K562 (cell line): ENCODE data around the gene GGACT. TPM values are rescaled to one million over a fixed set of nuclear protein-coding genes. Genes with fewer than 3 reads are reported as not detected.

ENCODE experiments used
- ATAC-seq: fragments of 200-7000 bp; cut with Tn5 transposase; 3 replicates; pipeline ENCODE4 v1.9.1; 2020; ENCODE audit warnings: moderate library complexity
- BruUV-seq: library from RNA; stranded (reverse); fragments of 400-500 nt; replicated peaks from 2 replicates; lab custom pipeline; 2021; lab: Mats Ljungman, UMichigan
- CTCF ChIA-PET: fragments of 300-600 bp; formaldehyde crosslinking; extraction: SDS; loops from one replicate; lab custom pipeline; 2021; ENCODE audit warnings: low intra/inter-chr PET ratio; lab: Yijun Ruan, JAX
- POLR2A ChIA-PET: fragments of 300-600, 350-650 bp; sonication (Branson Sonifier 250); formaldehyde crosslinking; extraction: SDS; loops from one replicate; lab custom pipeline; 2021; ENCODE audit warnings: antibody characterized with exemption, inconsistent platforms; lab: Yijun Ruan, JAX
- DNase-seq, 4 experiments: peaks; one replicate each; pipeline versions ENCODE4 v3.0.0 to v3.0.0-alpha.2; 2011 to 2018; ENCODE audit warnings: low spot score in 3 of 4, mixed read lengths in 3 of 4; ENCODE audit errors: extremely low read depth in 1 of 4
- FAIRE-seq: peaks from 2 replicates; lab custom pipeline; 2011; peaks lifted over from hg19 to GRCh38; lab: Jason Lieb, UNC
- H2AFZ ChIP-seq: 2 replicates; pipeline ENCODE4 v1.6.0; 2011; ENCODE audit warnings: low read depth, low read length, control low read depth, inconsistent platforms
- H3K27ac ChIP-seq: fragments of 200-600 bp; 3 replicates; pipeline ENCODE4 v1.8.0; 2011; ENCODE audit warnings: low read depth, mild to moderate bottlenecking, control low read depth, inconsistent platforms, low read length, moderate library complexity, mixed read lengths; ENCODE audit errors: extremely low read depth
- H3K27me3 ChIP-seq, 2 experiments: fragments of 300-600 bp in 1 of 2; 2 replicates in 1 of 2; 3 replicates in 1 of 2; pipeline versions ENCODE4 v1.6.0 to v1.8.0; 2011; ENCODE audit warnings: inconsistent platforms in 2 of 2, low read length in 2 of 2, mild to moderate bottlenecking in 1 of 2, mixed read lengths in 1 of 2, moderate library complexity in 1 of 2; ENCODE audit not compliant: control insufficient read depth in 2 of 2, insufficient read depth in 2 of 2
- H3K36me3 ChIP-seq: fragments of 300-600 bp; 3 replicates; pipeline ENCODE4 v1.8.0; 2011; ENCODE audit warnings: mild to moderate bottlenecking, low read length, inconsistent platforms; ENCODE audit not compliant: control insufficient read depth, insufficient read depth
- H3K4me1 ChIP-seq, 2 experiments: fragments of 200-600 bp in 1 of 2; replicated peaks in 1 of 2; 2 replicates in 1 of 2; 3 replicates in 1 of 2; pipeline versions ENCODE4 v1.5.1 to v1.8.0; 2011; ENCODE audit warnings: inconsistent platforms in 2 of 2, low read length in 2 of 2, mild to moderate bottlenecking in 1 of 2, mixed read lengths in 1 of 2, moderate library complexity in 1 of 2; ENCODE audit not compliant: control insufficient read depth in 2 of 2, insufficient read depth in 2 of 2
- H3K4me2 ChIP-seq: 2 replicates; pipeline ENCODE4 v1.6.1; 2011; ENCODE audit warnings: low read length, control low read depth, inconsistent platforms, mixed read lengths; ENCODE audit not compliant: insufficient read depth
- H3K4me3 ChIP-seq: fragments of 200-600 bp; sonication (generic), shearing (Covaris generic); 2 replicates; pipeline ENCODE4 v1.5.1; 2016; ENCODE audit warnings: control low read depth, inconsistent platforms
- H3K79me2 ChIP-seq: fragments of 200-600 bp; 3 replicates; pipeline ENCODE4 v1.8.0; 2011; ENCODE audit warnings: low read length, inconsistent platforms; ENCODE audit not compliant: control insufficient read depth, insufficient read depth
- H3K9ac ChIP-seq, 2 experiments: 2 replicates each; pipeline versions ENCODE4 v1.6.0 to v1.6.1; 2011; ENCODE audit warnings: low read depth in 2 of 2, low read length in 2 of 2, control low read depth in 1 of 2, inconsistent platforms in 1 of 2, mild to moderate bottlenecking in 1 of 2, mixed read lengths in 1 of 2; ENCODE audit not compliant: insufficient read depth in 1 of 2
- H3K9me1 ChIP-seq: one replicate; pipeline ENCODE4 v1.6.0; 2011; ENCODE audit warnings: inconsistent platforms, mild to moderate bottlenecking, low read length, moderate library complexity; ENCODE audit not compliant: control insufficient read depth, insufficient read depth
- H3K9me3 ChIP-seq: replicated peaks from 2 replicates; pipeline ENCODE4 v1.5.1; 2011; ENCODE audit warnings: low read depth, low read length, inconsistent platforms; ENCODE audit not compliant: control insufficient read depth, insufficient read depth
- H4K20me1 ChIP-seq: replicated peaks from 2 replicates; pipeline ENCODE4 v1.6.1; 2011; ENCODE audit warnings: low read length, inconsistent platforms, mixed read lengths; ENCODE audit not compliant: control insufficient read depth, insufficient read depth
- AFF4 ChIP-seq: sonication (generic); formaldehyde crosslinking; IDR thresholded peaks from 2 replicates; pipeline ENCODE4 v1.8.0; 2023; ENCODE audit warnings: mild to moderate bottlenecking, missing genetic modification reagents
- C11orf30 ChIP-seq: fragments of 450-650 bp; IDR thresholded peaks from 2 replicates; pipeline ENCODE4 v1.6.1; 2016; ENCODE audit warnings: low read depth, mild to moderate bottlenecking
- GABPA ChIP-seq: fragments of 200-800 bp; sonication (Bioruptor generic); conservative IDR thresholded peaks from 2 replicates; pipeline ENCODE4 v1.6.1; 2016; ENCODE audit warnings: low read depth, missing genetic modification characterization, missing compliant biosample characterization
- JUND ChIP-seq, 2 experiments: IDR thresholded peaks; 2 replicates in 1 of 2; 3 replicates in 1 of 2; pipeline ENCODE4 v1.6.1; 2011; ENCODE audit warnings: borderline replicate concordance in 2 of 2, low read depth in 2 of 2, low read length in 2 of 2, improper control_type of control experiment in 1 of 2, missing biosample characterization in 1 of 2, missing genetic modification characterization in 1 of 2, missing genetic modification reagents in 1 of 2
- MAFF ChIP-seq: IDR thresholded peaks from 2 replicates; pipeline ENCODE4 v1.6.1; 2012; ENCODE audit warnings: low read length, improper control_type of control experiment
- MAFG ChIP-seq: fragments of 450-650 bp; conservative IDR thresholded peaks from 2 replicates; pipeline ENCODE4 v1.6.1; 2016; ENCODE audit warnings: missing genetic modification characterization, missing compliant biosample characterization
- MAFK ChIP-seq: IDR thresholded peaks from 2 replicates; pipeline ENCODE4 v1.6.1; 2011; ENCODE audit warnings: low read length, improper control_type of control experiment
- ZNF316 ChIP-seq: fragments of 450-650 bp; IDR thresholded peaks from 2 replicates; pipeline ENCODE4 v1.6.1; 2016
- WGBS: fragments of 100-300 bp; shearing (Covaris generic); methylation state at CpG from one replicate; pipeline ENCODE4 v1.1.6; 2016; ENCODE audit warnings: low coverage, mixed read lengths; ENCODE audit not compliant: insufficient coverage; ENCODE audit errors: missing lambda C conversion rate; 5-methylcytosine and 5-hydroxymethylcytosine counted together
- in situ Hi-C: fragments of 300-500 bp; cut with MboI; formaldehyde crosslinking; loops from 4 replicates; pipeline ENCODE4 v1.15.0; 2018; ENCODE audit warnings: inconsistent platforms, mixed read lengths
- intact Hi-C: fragments of 100-400 bp; cut with micrococcal nuclease; formaldehyde crosslinking; loops from 2 replicates; pipeline ENCODE4 v1.14.2; 2022
- polyA plus RNA-seq, 8 experiments: library from polyadenylated mRNA; depleted of rRNA in 4 of 8; stranded (reverse) in 5 of 8; unstranded in 3 of 8; fragments of >200 nt; fragmentation: Nextera tagmentation in 2 of 8; fragmentation: Illumina TruSeq in 1 of 8; extraction: Ambion mirVana in 2 of 8; extraction: Trizol in 1 of 8; gene quantifications; 2 replicates each; pipeline versions ENCODE4 v1.2.1 to v1.2.3, GENCODE V29; 2011 to 2014; ENCODE audit warnings: inconsistent platforms in 1 of 8, missing spikeins in 1 of 8
- total RNA-seq, 7 experiments: library from RNA; depleted of rRNA in 6 of 7; stranded (reverse); fragments of >200 nt in 6 of 7; fragmentation: Illumina TruSeq in 2 of 7; extraction: Trizol in 2 of 7; gene quantifications; 2 replicates each; pipeline versions ENCODE4 v1.2.1 to v1.2.3, GENCODE V29; 2011 to 2021; ENCODE audit warnings: low replicate concordance in 1 of 7

Gene GGACT
- total and polyA plus RNA-seq, 9 of the 15 experiments (the other 6 are each of a cell fraction or from before 2014, with no cell fraction given), result 0.20 to 3.2 (median 1.7) TPM

- TF ChIP-seq AFF4, result no peak
Observed at GRCh38 chr13:100565286-100565685, 23.3 kb downstream of the GGACT start (continued).

- CTCF ChIA-PET, result no interaction called here
- intact Hi-C loops, result no loop called here
- 0 out of 2 replicates have a peak, but pooled peaks have one; percentile 19 for TF ChIP-seq MAFK
- no peak for TF ChIP-seq JUND (IDR thresholded peaks at IDR 0.05; ENCODE audit: borderline replicate concordance, low read depth, low read length)
- no peak for TF ChIP-seq JUND (tag; IDR thresholded peaks at IDR 0.05; ENCODE audit: borderline replicate concordance, low read depth, low read length)
- peak; percentile 35; the same call in 1 of the 2 replicates for TF ChIP-seq MAFG (tag)
- no peak for TF ChIP-seq GABPA
- TF ChIP-seq ZNF316, result peak; percentile 76
- TF ChIP-seq MAFF, result peak; percentile 53; the same call in 1 of the 2 replicates
- peak; percentile 50; the same call in 1 of the 2 replicates for TF ChIP-seq C11orf30
- TF ChIP-seq, all 486 proteins: peak for 5
- DNase-seq (no peak), ATAC-seq (no peak), FAIRE-seq (no peak)
- Histone ChIP-seq H3K4me2 (no peak overlapping the region), H3K36me3 (no peaks in the 10 kb centered on the region), H3K4me1 (no peaks in the 10 kb centered on the region), H2AFZ (no peak overlapping the region), H3K27me3 (peaks cover 3 to 40% of the 10 kb centered on the region in 2 experiments; a peak in 3 of 5 replicates), H3K9me1 (no peaks in the 10 kb centered on the region), H3K79me2 (no peaks in the 10 kb centered on the region), H3K9ac (no peak overlapping the region), H3K27ac (no peak overlapping the region), H3K9me3 (no peaks in the 10 kb centered on the region; the same call in 1 of the 2 replicates), H4K20me1 (no peaks in the 10 kb centered on the region), H3K4me3 (no peak overlapping the region)
- in situ Hi-C loops, result loop anchor here (25.0 kb wide), 1 partner anchor 548 kb away; no protein-coding TSS in a partner anchor
- no TSS peak for BruUV-seq
- 5% methylated on average over 12 of the region's 13 CpGs for WGBS
- POLR2A ChIA-PET, result no interaction called here
Observed at GRCh38 chr13:100564444-100565223, 24.0 kb downstream of the GGACT start.
